ENCODE measurements around the gene PCARE.

DNA sequence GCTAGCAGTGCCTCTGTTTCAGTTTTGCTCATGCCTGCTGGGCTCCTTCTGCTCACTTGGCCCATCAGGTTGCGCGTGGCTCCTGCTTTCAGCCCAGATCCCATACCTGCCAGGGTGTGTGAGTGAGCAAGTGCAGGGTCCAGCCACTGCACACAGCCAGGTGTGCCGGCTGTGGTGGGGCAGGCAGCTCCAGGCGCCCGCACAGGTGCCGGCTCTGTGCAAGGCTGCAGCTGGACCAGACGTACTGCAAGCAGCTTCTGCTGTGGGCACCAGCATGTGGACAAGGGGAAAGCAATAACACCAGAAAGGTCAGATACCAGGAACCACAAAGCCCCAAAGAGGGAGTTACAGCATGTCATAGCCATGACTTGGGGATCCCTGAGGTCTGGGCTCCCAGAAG, 5.6 kb upstream of the PCARE start:
- TF ChIP-seq, protein P1, sequence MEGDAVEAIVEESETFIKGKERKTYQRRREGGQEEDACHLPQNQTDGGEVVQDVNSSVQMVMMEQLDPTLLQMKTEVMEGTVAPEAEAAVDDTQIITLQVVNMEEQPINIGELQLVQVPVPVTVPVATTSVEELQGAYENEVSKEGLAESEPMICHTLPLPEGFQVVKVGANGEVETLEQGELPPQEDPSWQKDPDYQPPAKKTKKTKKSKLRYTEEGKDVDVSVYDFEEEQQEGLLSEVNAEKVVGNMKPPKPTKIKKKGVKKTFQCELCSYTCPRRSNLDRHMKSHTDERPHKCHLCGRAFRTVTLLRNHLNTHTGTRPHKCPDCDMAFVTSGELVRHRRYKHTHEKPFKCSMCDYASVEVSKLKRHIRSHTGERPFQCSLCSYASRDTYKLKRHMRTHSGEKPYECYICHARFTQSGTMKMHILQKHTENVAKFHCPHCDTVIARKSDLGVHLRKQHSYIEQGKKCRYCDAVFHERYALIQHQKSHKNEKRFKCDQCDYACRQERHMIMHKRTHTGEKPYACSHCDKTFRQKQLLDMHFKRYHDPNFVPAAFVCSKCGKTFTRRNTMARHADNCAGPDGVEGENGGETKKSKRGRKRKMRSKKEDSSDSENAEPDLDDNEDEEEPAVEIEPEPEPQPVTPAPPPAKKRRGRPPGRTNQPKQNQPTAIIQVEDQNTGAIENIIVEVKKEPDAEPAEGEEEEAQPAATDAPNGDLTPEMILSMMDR (IDR thresholded peaks at IDR 0.05; ENCODE audit: low read depth, low read length, missing input control) = no peak
- TF ChIP-seq, protein P2, sequence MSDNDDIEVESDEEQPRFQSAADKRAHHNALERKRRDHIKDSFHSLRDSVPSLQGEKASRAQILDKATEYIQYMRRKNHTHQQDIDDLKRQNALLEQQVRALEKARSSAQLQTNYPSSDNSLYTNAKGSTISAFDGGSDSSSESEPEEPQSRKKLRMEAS (IDR thresholded peaks at IDR 0.05) = no peak
- no peak for TF ChIP-seq JUND (IDR thresholded peaks at IDR 0.05)
- no peak for TF ChIP-seq FOXA1 (IDR thresholded peaks at IDR 0.05)
- TF ChIP-seq RAD21 (IDR thresholded peaks at IDR 0.05) = no peak
- TF ChIP-seq YY1 (IDR thresholded peaks at IDR 0.05) = no peak
- TF ChIP-seq SP1 (IDR thresholded peaks at IDR 0.05) = no peak
- no peak for TF ChIP-seq NR2F2 (IDR thresholded peaks at IDR 0.05)
- TF ChIP-seq TAF1 (conservative IDR thresholded peaks at IDR 0.05) = no peak
- TF ChIP-seq, protein P3, sequence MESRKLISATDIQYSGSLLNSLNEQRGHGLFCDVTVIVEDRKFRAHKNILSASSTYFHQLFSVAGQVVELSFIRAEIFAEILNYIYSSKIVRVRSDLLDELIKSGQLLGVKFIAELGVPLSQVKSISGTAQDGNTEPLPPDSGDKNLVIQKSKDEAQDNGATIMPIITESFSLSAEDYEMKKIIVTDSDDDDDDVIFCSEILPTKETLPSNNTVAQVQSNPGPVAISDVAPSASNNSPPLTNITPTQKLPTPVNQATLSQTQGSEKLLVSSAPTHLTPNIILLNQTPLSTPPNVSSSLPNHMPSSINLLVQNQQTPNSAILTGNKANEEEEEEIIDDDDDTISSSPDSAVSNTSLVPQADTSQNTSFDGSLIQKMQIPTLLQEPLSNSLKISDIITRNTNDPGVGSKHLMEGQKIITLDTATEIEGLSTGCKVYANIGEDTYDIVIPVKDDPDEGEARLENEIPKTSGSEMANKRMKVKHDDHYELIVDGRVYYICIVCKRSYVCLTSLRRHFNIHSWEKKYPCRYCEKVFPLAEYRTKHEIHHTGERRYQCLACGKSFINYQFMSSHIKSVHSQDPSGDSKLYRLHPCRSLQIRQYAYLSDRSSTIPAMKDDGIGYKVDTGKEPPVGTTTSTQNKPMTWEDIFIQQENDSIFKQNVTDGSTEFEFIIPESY (IDR thresholded peaks at IDR 0.05) = no peak
- TF ChIP-seq, protein P4, sequence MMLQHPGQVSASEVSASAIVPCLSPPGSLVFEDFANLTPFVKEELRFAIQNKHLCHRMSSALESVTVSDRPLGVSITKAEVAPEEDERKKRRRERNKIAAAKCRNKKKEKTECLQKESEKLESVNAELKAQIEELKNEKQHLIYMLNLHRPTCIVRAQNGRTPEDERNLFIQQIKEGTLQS (IDR thresholded peaks at IDR 0.05) = no peak
- no peak for TF ChIP-seq RXRA (IDR thresholded peaks at IDR 0.05)
